BJ (cell line): ENCODE measurements around the gene RPL35. TPM values are rescaled to one million over a fixed set of nuclear protein-coding genes. Genes with fewer than 3 reads are reported as not detected.
A peak's percentile ranks its signal among the peaks of the same experiment; 100 is the strongest.

Experiments
- CTCF ChIA-PET: fragments of 350-600 bp; formaldehyde crosslinking; extraction: SDS; loops from one replicate; lab custom pipeline; 2021; ENCODE audit warnings: antibody characterized with exemption, inconsistent platforms; lab: Yijun Ruan, JAX
- POLR2A ChIA-PET: fragments of 300-600 bp; sonication (Branson Sonifier 250); formaldehyde crosslinking; extraction: SDS; loops from one replicate; lab custom pipeline; 2021; ENCODE audit warnings: antibody characterized with exemption; lab: Charles Lee
- DNase-seq: peaks from one replicate; pipeline ENCODE4 v3.0.0-alpha.2; 2011; ENCODE audit warnings: low read depth
- H3K27me3 ChIP-seq: 2 replicates; pipeline ENCODE4 v1.6.0; 2011; ENCODE audit warnings: low read length; ENCODE audit not compliant: control insufficient read depth, insufficient read depth
- H3K36me3 ChIP-seq: 2 replicates; pipeline ENCODE4 v1.5.1; 2011; ENCODE audit warnings: low read length; ENCODE audit not compliant: control insufficient read depth, insufficient read depth
- H3K4me3 ChIP-seq: 2 replicates; pipeline ENCODE4 v1.5.1; 2011; ENCODE audit warnings: low read depth, mild to moderate bottlenecking, control low read depth, low read length
- CTCF ChIP-seq: IDR thresholded peaks from 2 replicates; pipeline ENCODE4 v1.5.1; 2011; ENCODE audit warnings: low read depth, mild to moderate bottlenecking, control low read depth, inconsistent platforms, low read length, moderate library complexity; ENCODE audit not compliant: insufficient read depth
- polyA minus RNA-seq: library from RNA; depleted of rRNA, polyadenylated mRNA; stranded (reverse); fragments of >200 nt; gene quantifications from 2 replicates; pipeline ENCODE4 v1.2.3, GENCODE V29; 2011; rRNA and poly(A)+ RNA removed
- polyA plus RNA-seq: library from polyadenylated mRNA; depleted of rRNA; stranded (reverse); fragments of >200 nt; gene quantifications from 2 replicates; pipeline ENCODE4 v1.2.3, GENCODE V29; 2011; rRNA removed

Gene RPL35
- polyA plus RNA-seq (3,181 and 3,838 TPM in 2 replicates), polyA minus RNA-seq (177 and 325 TPM in 2 replicates)

- ChIA-PET POLR2A (interaction anchor here (0.6 to 1.1 kb wide), 4 partner anchors 89 to 380 kb away, joined by 3 to 5 read pairs (median 3); partner anchors contain the start of gene HSPA5), CTCF (interaction anchor here (0.6 to 36.1 kb wide), 8 partner anchors 9 to 282 kb away, joined by 3 to 1161 read pairs (median 4); partner anchors contain the start of genes NR6A1, OLFML2A, SCAI and WDR38)
- peak; percentile 40 for TF ChIP-seq CTCF
- peak; percentile 53 for DNase-seq
- Histone ChIP-seq H3K27me3 (no peaks in the 10 kb centered on the region), H3K36me3 (peaks cover 33% of the 10 kb centered on the region), H3K4me3 (peak within 1 kb of the TSS; percentile 96)
Measured at GRCh38 chr9:124861342-124862229, at the start of gene RPL35, which contains the start of gene ARPC5L. TSS of gene RPL35 (minus strand) at chr9:124861957. CDS start at chr9:124861912, 45 bp downstream. TSS of gene ARPC5L (plus strand) at chr9:124862130. CDS start at chr9:124869291, 7,161 bp downstream.

GRCh38 chr9:124908098-124908497 is 46.3 kb upstream of the RPL35 start:
- TF ChIP-seq CTCF, result no peak
- CTCF ChIA-PET, result no interaction called here
- no peaks in the 10 kb centered on the region for H3K27me3 ChIP-seq
- H3K36me3 ChIP-seq, result peaks cover 6% of the 10 kb centered on the region
- POLR2A ChIA-PET, result no interaction called here
- H3K4me3 ChIP-seq, result no peak overlapping the region
- no peak for DNase-seq

- no peaks in the 10 kb centered on the region for H3K27me3 ChIP-seq
- H3K4me3 ChIP-seq, result no peak overlapping the region
- H3K36me3 ChIP-seq, result peaks cover 3% of the 10 kb centered on the region; the same call in 1 of the 2 replicates
- POLR2A ChIA-PET, result no interaction called here
- no peak for TF ChIP-seq CTCF
- CTCF ChIA-PET, result interaction anchor here (0.6 kb wide), 1 partner anchor 33 kb away, joined by 3 read pairs; no protein-coding TSS in a partner anchor
- DNase-seq, result no peak
Measured at GRCh38 chr9:124906966-124907365, 45.2 kb upstream of the RPL35 start.

GRCh38 chr9:124899845-124900244 is 38.1 kb upstream of the RPL35 start:
- no peak for TF ChIP-seq CTCF
- H3K36me3 ChIP-seq, result peaks cover 9% of the 10 kb centered on the region
- no peak overlapping the region for H3K4me3 ChIP-seq
- CTCF ChIA-PET, result interaction anchor here (0.7 to 0.8 kb wide), 2 partner anchors 9 kb away, joined by 3 read pairs; no protein-coding TSS in a partner anchor
- POLR2A ChIA-PET, result no interaction called here
- H3K27me3 ChIP-seq, result no peaks in the 10 kb centered on the region
- no peak for DNase-seq
